Measurements from ENCODE around the gene ACTN4.

Gene ACTN4

DNA sequence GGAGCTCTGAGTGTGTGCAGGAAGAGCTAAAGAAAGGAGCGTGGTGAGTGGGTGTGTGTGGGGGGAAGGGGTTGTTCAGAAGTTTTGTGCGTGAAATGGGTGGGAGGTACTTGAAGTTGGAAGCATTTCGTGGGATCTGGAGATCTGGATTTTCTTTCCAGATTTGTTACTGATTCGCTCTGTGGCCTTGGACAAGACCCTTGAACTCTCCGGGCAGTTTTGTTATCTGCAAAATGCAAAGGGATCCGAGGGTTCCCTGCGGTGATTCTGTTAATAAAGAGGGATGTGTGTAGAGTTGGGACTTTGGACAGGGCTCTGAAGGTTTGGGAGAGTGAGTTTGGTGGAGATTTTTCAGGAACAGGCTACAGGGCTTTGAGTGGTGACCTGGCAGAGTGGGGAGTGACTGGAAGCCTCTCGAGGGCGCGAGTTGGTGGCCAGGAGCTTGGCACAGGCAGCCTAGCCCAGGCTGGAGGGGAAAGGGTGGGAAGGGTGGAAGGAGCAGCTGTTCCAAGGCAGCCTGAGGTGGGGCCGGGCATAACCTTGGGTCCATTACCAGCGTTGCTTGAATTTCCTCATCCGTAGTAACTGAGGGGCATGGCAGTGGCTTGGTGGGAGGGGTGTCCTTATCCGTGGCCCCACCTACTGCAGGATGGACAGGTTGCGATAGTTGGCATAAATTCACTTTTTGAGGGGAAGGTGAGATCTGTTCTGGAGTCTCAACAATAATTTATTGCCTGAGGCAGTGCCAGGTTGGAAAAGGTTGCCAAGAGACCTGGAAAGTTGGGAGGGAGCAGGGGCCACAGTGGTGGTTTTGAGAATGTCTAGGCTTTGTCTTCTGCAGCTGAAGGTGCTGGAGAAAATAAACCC, 2.1 kb downstream of the ACTN4 start:
- peak overlapping the region; percentile 98 for H3K4me3 Mint-ChIP-seq
- peaks cover 58% of the 10 kb centered on the region for H3K4me1 Mint-ChIP-seq (ENCODE audit: low read depth)
- peaks cover 43% of the 10 kb centered on the region for H3K36me3 Mint-ChIP-seq (ENCODE audit: low read depth)
- H3K9me3 Mint-ChIP-seq = no peaks in the 10 kb centered on the region
- no peak for DNase-seq
- peak overlapping the region; percentile 24 for H3K27ac Mint-ChIP-seq
- peaks cover 8% of the 10 kb centered on the region for H3K27me3 Mint-ChIP-seq

DNA sequence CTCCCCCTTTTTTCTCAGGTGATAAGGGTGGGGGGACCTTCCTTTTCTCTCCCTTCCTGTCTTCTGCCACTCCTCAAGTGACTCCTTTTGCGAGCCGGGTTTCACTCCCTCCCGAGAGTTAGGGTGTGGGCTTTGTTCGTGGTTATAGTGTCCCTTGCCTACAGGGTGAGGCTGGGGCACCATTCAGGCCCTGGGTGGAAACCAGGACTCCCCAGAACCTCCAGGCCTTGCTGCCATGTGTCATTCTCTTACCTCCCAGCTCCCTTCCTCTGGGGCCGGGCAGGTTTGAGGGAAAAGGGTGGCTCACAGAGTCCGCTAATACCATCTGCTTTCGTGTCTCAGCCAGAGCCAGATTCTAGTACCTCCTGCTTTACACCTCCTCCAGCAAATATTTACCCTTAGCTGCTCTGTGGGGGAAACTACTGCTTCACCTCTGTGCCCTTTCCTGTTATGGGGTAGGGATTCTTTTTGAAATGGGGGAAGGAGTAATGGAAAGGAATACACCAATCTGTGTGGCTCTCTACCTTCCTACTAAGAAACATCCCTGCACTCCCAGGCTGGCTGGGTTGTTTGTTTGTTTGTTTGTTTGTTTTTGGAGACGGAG, 2.8 kb downstream of the ACTN4 start:
- H3K4me1 Mint-ChIP-seq (ENCODE audit: low read depth) = peaks cover 65% of the 10 kb centered on the region
- peak overlapping the region; percentile 98 for H3K4me3 Mint-ChIP-seq
- DNase-seq = no peak
- H3K9me3 Mint-ChIP-seq = no peaks in the 10 kb centered on the region
- H3K27me3 Mint-ChIP-seq = peaks cover 8% of the 10 kb centered on the region
- peak overlapping the region; percentile 26 for H3K27ac Mint-ChIP-seq
- peaks cover 49% of the 10 kb centered on the region for H3K36me3 Mint-ChIP-seq (ENCODE audit: low read depth)

DNA sequence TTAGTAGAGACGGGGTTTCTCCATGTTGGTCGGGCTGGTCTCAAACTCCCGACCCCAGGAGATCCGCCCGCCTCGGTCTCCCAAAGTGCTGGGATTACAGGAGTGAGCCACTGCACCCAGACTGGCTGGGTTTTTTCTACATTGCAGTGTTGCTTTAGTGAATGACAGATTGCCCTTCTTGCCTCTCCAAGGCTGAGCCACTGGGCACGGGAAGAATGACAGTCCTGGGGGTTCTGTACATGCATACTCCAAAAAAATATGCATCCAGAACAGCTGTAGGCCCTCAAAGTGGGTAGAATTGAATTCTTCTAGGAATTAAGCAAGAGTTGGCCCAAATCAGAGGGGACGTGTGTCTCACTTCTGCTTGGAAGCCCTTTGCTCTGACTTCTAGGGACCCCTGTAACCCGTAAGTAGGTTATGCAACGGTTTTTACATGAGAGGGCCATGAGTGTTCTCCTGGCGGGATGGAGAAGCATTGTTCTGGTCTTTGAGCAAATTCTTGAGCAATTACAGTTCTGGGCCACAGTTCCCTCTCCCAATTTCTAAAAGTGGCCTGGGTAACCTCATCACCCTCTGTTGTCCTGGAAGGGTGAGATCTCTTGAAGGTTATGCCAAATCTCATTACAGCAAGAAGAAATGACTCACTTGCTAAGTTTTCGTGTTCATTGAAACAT, 3.6 kb downstream of the ACTN4 start:
- Mint-ChIP-seq H3K36me3 (ENCODE audit: low read depth) (peaks cover 51% of the 10 kb centered on the region), H3K4me1 (ENCODE audit: low read depth) (peaks cover 73% of the 10 kb centered on the region), H3K27me3 (peaks cover 8% of the 10 kb centered on the region), H3K4me3 (peak overlapping the region; percentile 15), H3K9me3 (no peaks in the 10 kb centered on the region), H3K27ac (peak overlapping the region; percentile 28)
- DNase-seq = no peak

DNA sequence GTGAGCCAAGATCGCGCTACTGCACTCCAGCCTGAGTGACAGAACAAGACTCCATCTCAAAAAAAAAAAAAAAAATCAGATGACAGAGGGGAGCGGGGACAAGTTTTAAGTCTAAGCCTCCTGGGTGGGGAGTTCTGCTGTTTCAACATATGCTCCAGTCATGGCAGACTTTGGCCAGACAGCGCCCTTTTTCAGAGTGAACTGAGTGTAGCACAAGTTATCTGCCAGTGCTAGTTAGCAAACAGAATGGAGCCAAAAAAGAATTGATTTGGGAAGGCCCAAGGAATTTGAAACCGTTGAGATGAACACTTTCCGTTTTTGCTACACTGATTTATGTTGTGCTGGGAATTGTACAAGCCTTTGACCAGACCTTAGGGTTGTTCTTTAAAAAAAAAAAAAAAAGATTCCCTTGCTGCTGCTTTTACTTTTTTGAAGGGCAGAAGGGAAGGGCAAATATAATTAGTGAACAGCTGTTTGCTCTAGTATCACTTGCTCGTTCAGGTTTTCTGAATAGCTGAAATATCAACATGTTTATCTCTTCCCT, 5.7 kb downstream of the ACTN4 start:
- Mint-ChIP-seq H3K36me3 (ENCODE audit: low read depth) (peaks cover 60% of the 10 kb centered on the region), H3K9me3 (no peaks in the 10 kb centered on the region), H3K4me1 (ENCODE audit: low read depth) (peaks cover 90% of the 10 kb centered on the region), H3K4me3 (no peak overlapping the region), H3K27me3 (peaks cover 8% of the 10 kb centered on the region), H3K27ac (no peak overlapping the region)
- no peak for DNase-seq

DNA sequence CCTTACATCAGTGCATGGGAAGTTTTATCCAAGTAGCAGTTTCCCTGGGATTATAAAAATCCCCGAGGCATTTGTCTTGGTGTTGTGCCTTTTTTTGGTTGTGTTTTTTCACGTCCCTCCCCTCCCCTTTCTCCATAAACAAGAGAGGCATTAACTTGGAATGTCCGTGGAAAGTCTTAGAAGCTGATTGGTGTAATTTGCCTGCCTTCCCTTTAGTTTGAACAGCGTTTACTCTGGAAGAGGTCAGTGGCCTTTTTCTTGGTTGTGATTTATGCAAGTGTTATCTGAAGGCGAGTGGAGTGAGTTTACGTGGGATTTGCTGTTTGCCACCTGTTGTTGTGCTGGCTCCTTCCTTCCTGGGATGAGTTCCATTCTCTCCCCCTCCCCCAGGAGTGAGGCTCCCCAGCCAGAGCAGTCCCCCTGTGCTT, 7.2 kb downstream of the ACTN4 start:
- H3K9me3 Mint-ChIP-seq = no peaks in the 10 kb centered on the region
- peak overlapping the region; percentile 43 for H3K4me3 Mint-ChIP-seq
- peaks cover 5% of the 10 kb centered on the region for H3K27me3 Mint-ChIP-seq
- peak overlapping the region; percentile 92 for H3K27ac Mint-ChIP-seq
- H3K36me3 Mint-ChIP-seq (ENCODE audit: low read depth) = peaks cover 55% of the 10 kb centered on the region
- DNase-seq = no peak
- peaks cover 90% of the 10 kb centered on the region for H3K4me1 Mint-ChIP-seq (ENCODE audit: low read depth)

DNA sequence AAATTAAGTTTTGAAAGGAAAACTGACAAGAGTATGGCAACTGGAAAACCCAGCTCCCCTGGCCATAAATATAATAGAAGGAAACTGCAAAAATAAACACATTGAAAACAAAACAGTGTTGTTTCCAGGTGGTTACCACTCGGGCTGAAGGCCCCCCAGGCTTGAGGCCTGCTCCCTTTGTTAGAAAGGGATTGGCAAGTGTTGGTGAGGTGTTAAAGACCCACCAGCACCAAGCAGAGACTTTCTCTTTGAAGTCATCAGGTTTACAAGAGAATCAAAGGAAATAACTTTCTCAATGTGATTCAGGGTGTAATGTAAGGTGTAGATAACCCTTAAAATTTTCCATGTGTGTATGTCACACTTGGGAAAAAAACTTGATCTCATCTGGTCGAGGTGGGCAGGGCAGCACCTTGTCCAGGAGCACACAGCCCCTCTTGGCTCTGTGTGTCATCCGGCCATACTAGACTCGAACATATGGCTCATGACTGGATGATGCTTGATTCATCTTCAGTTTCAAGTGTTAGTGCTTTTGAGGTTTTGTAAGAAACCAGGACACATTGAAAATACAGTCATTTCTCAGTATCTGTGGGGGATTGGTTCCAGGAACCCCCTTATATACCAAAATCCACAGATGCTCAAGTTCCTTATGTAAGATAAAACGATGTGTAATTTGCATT, 7.8 kb downstream of the ACTN4 start:
- peak; percentile 62 for DNase-seq
- Mint-ChIP-seq H3K27me3 (peaks cover 5% of the 10 kb centered on the region), H3K36me3 (ENCODE audit: low read depth) (peaks cover 56% of the 10 kb centered on the region)

DNA sequence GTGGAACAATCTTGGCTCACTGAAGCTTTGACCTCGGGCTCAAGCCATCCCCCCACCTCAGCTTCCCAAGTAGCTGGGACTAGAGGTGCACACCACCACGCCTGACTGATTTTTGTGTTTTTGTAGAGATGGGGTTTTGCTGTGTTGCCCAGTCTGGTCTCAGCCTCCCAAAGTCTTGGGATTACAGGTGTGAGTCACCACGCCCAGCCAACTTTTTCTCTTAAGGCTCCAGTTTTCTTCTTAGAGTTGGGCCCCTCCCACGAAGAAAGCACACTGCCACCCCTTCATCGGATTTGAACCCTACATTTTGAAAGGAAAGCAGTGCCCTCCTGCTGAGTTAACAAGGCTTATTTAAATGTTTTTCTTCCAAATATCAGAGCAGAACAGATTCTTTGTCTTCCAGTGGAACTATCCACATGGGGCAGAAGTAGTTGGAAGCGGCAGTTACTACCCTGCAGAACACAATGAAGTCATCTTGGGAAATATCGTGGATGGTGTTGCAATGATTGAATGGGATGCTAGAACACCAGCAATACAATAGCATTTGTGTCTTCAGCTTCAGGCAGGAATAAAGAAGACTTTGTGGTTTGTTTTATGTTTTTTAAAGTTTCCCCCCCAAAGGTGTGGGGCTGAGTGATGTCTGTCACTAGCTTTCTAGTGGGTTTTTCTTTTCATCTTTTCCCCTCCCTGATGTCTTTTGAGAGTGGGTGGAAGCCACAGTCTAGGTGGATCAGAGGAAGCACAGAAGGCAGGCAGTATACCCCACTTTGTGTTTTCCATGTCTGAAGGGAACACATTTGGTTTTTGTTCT, 8.9 kb downstream of the ACTN4 start:
- DNase-seq = no peak
- Mint-ChIP-seq H3K4me3 (peak overlapping the region; percentile 57), H3K36me3 (ENCODE audit: low read depth) (peaks cover 65% of the 10 kb centered on the region), H3K27ac (peak overlapping the region; percentile 92), H3K4me1 (ENCODE audit: low read depth) (peaks cover 83% of the 10 kb centered on the region), H3K9me3 (no peaks in the 10 kb centered on the region), H3K27me3 (peaks cover 5% of the 10 kb centered on the region)

More for the DNA sequence above, 7.8 kb downstream of the ACTN4 start:
- Mint-ChIP-seq H3K4me3 (peak overlapping the region; percentile 43), H3K4me1 (ENCODE audit: low read depth) (peaks cover 87% of the 10 kb centered on the region), H3K9me3 (no peaks in the 10 kb centered on the region), H3K27ac (peak overlapping the region; percentile 92)

DNA sequence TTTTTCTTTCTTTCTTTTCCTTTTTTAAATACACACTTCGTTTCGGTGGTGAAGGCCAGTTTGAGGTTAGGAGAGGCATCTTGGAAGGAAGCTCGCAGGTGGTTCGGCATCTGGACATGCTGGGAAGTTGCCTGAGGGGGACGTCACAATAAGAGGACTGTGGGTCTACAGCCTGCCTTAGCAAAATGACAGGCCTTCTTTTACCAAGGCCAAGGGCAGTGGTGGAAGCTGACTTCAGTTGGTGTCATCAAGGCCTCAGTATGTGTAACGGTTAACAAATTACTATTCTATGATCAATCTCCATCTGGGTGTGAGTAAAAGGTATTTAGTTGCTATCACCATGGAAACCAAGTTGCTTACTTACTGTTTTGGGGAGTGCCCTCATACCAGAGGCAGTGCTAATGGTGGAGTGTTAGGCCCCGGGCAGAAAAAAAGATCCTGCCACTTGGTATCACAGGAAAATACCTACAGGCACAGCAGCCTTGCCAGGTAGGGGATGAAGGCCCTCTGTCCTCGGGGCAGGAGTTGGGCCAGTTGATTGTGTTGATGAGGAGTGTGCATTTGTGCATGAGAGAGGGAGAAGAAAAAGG, 10.3 kb downstream of the ACTN4 start:
- Mint-ChIP-seq H3K4me3 (peak overlapping the region; percentile 57), H3K27me3 (no peaks in the 10 kb centered on the region), H3K4me1 (ENCODE audit: low read depth) (peaks cover 80% of the 10 kb centered on the region), H3K27ac (peak overlapping the region; percentile 92), H3K36me3 (ENCODE audit: low read depth) (peaks cover 63% of the 10 kb centered on the region), H3K9me3 (no peaks in the 10 kb centered on the region)
- DNase-seq = no peak

DNA sequence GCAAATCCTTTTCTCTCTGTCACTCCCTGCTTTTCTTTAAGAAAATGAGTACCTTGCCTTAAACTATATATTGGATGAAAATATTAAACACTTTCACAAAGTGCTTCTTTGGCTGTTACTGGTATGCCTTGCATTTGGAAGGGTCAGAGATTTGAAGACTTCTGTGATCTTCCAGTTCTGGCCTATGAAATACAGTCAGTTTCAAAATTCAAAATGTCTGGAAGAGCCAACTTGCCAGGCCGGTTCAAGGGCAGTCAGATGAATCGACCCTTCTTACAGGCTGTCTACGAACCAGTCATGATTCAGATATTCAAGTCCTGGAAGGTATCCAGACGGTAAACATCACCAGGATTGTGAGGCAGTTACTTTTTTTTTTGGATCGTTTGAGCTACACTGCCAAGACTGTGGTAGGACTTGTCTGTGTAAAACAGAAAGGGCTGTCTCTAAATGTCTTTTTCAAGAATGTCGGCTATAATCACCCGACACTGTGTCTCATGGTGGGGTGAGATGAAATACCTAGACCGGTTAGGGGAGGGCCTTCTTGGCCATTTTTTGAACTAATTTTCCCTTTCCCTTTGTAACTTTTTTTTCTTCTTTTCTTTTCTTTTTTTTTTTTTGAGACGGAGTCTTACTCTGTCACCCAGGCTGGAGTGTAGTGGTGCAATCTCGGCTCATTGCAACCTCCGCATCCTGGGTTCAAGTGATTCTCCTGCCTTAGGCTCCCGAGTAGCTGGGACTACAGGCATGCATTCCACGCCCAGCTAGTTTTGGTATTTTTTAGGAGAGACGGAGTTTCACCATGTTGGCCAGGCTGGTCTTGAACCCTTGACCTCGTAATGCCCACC, 11.2 kb downstream of the ACTN4 start:
- no peaks in the 10 kb centered on the region for H3K27me3 Mint-ChIP-seq

DNA sequence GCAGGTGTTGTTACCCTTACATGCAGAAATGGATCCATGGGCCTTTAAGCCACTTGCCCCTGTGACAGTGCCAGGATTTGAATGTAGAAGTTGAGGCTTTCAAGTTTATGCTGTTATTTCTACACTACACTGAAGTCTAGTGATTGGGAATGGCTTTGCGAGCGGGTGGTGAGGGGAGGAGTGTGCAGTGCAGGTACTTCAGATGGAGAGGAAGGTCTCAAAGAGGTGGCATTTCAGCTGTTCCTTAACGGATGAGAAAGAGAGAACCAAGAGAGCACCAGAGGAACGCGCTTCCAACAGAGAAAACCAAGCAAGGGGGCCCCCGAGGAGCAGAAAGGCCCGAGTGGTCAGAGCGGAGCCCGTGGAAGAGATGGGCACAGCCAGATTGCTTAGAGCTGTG, 13.3 kb downstream of the ACTN4 start:
- Mint-ChIP-seq H3K9me3 (no peaks in the 10 kb centered on the region), H3K4me1 (ENCODE audit: low read depth) (peaks cover 78% of the 10 kb centered on the region), H3K4me3 (no peak overlapping the region), H3K27me3 (no peaks in the 10 kb centered on the region), H3K27ac (no peak overlapping the region), H3K36me3 (ENCODE audit: low read depth) (peaks cover 56% of the 10 kb centered on the region)
- no peak for DNase-seq

More for the DNA sequence above, 11.2 kb downstream of the ACTN4 start:
- no peak for DNase-seq
- peaks cover 65% of the 10 kb centered on the region for H3K36me3 Mint-ChIP-seq (ENCODE audit: low read depth)
- no peaks in the 10 kb centered on the region for H3K9me3 Mint-ChIP-seq
- H3K4me1 Mint-ChIP-seq (ENCODE audit: low read depth) = peaks cover 80% of the 10 kb centered on the region
- no peak overlapping the region for H3K4me3 Mint-ChIP-seq
- H3K27ac Mint-ChIP-seq = peak overlapping the region; percentile 92

DNA sequence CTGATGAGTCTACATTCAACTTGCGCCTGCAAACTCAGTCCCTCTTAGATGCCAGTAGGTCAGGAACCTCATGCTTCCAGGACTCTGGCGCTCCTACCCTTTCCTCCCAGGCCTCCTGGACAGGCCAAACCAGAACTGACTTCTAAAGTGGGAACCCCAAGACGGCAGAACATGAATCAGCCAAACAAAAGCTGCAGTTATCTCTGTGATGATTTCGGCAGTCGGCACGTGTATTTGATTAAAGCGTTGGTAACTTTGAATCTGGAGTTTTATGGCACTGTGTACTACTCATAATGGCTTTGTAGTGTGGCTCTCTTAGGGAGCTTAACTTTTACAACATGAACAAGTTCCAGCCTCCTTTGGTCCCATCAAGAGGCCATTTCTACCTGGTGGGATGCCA, 13.7 kb downstream of the ACTN4 start:
- H3K4me1 Mint-ChIP-seq (ENCODE audit: low read depth) = peaks cover 78% of the 10 kb centered on the region
- no peak for DNase-seq
- no peak overlapping the region for H3K4me3 Mint-ChIP-seq
- H3K36me3 Mint-ChIP-seq (ENCODE audit: low read depth) = peaks cover 54% of the 10 kb centered on the region
- H3K9me3 Mint-ChIP-seq = no peaks in the 10 kb centered on the region
- H3K27me3 Mint-ChIP-seq = no peaks in the 10 kb centered on the region
- H3K27ac Mint-ChIP-seq = no peak overlapping the region

DNA sequence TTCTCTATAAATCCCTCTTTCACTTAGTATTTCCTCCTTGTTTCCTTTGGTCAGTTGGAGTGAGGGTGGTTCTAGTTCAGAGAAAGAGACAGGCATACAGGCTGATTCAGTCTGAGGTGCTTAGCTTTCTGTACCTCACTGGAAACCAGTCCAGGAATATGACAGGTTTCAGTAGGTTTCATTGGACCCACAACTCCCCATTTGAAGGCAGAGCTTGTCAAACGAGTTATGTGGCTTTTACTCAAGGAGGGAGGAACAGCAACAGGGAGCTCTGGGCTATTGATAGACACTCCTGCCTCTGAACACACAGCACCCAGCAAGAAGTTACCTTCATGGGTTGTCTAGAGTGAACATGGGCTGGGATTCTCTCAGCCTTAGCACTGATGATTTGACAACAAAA, 14.5 kb downstream of the ACTN4 start:
- no peaks in the 10 kb centered on the region for H3K27me3 Mint-ChIP-seq
- H3K27ac Mint-ChIP-seq = peak overlapping the region; percentile 5
- no peaks in the 10 kb centered on the region for H3K9me3 Mint-ChIP-seq
- no peak overlapping the region for H3K4me3 Mint-ChIP-seq
- DNase-seq = no peak
- peaks cover 53% of the 10 kb centered on the region for H3K36me3 Mint-ChIP-seq (ENCODE audit: low read depth)
- H3K4me1 Mint-ChIP-seq (ENCODE audit: low read depth) = peaks cover 79% of the 10 kb centered on the region
